HL-60 (cell line): Measurements from ENCODE around the gene TBX21.
"Not testable (repeated sequence)": the region's sequence is repeated elsewhere in the genome, so short reads cannot be mapped to it uniquely, and the experiment has no call there.

Experiments used
- DNase-seq, 2 experiments: peaks; one replicate each; pipeline ENCODE4 v3.0.0-alpha.2; 2010 to 2020; ENCODE audit warnings: low read depth in 1 of 2, low spot score in 1 of 2
- H3K27ac ChIP-seq: fragments of 250-450 bp; sonication (Bioruptor Pico); replicated peaks from 2 replicates; pipeline ENCODE4 v1.5.1; 2020; ENCODE audit warnings: mild to moderate bottlenecking, moderate library complexity
- H3K27me3 ChIP-seq: fragments of 250-450 bp; sonication (Bioruptor Pico); 2 replicates; pipeline ENCODE4 v1.5.1; 2021; ENCODE audit warnings: mild to moderate bottlenecking, moderate library complexity; ENCODE audit not compliant: insufficient read depth, poor library complexity, severe bottlenecking
- H3K4me3 ChIP-seq: replicated peaks from 2 replicates; pipeline ENCODE4 v1.5.1; 2011; ENCODE audit warnings: mild to moderate bottlenecking, control low read depth, low read length; ENCODE audit not compliant: insufficient read depth
- CTCF ChIP-seq: IDR thresholded peaks from one replicate; pipeline ENCODE4 v1.5.1; 2011; ENCODE audit warnings: low read length, control low read depth, inconsistent platforms; ENCODE audit not compliant: insufficient read depth
- GABPA ChIP-seq: IDR thresholded peaks from 2 replicates; pipeline ENCODE4 v1.6.1; 2012; ENCODE audit warnings: low read depth
- POLR2AphosphoS5 ChIP-seq: IDR thresholded peaks from 2 replicates; pipeline ENCODE4 v1.6.1; 2012; ENCODE audit warnings: low read depth
- REST ChIP-seq: IDR thresholded peaks from 2 replicates; pipeline ENCODE4 v1.6.1; 2012; ENCODE audit warnings: low read depth; ENCODE audit not compliant: insufficient replicate concordance
- SPI1 ChIP-seq: IDR thresholded peaks from 2 replicates; pipeline ENCODE4 v1.6.1; 2012; ENCODE audit warnings: low read depth, mild to moderate bottlenecking, borderline replicate concordance

The TBX21 gene

GRCh38 chr17:47762728-47763127 lies 29.7 kb downstream of the TBX21 start:
- DNase-seq: no peak
- peaks cover 5% of the 10 kb centered on the region for H3K27me3 ChIP-seq
- H3K4me3 ChIP-seq: no peak overlapping the region
- no peak overlapping the region for H3K27ac ChIP-seq
- TF ChIP-seq CTCF (no peak), SPI1 (no peak), GABPA (no peak), POLR2AphosphoS5 (no peak)

- Histone ChIP-seq H3K27me3 (peaks cover 5% of the 10 kb centered on the region), H3K27ac (no peak overlapping the region), H3K4me3 (no peak overlapping the region)
- TF ChIP-seq GABPA: no peak
- DNase-seq: no peak
Observed at GRCh38 chr17:47763913-47764582, 31.0 kb downstream of the TBX21 start.

DNA sequence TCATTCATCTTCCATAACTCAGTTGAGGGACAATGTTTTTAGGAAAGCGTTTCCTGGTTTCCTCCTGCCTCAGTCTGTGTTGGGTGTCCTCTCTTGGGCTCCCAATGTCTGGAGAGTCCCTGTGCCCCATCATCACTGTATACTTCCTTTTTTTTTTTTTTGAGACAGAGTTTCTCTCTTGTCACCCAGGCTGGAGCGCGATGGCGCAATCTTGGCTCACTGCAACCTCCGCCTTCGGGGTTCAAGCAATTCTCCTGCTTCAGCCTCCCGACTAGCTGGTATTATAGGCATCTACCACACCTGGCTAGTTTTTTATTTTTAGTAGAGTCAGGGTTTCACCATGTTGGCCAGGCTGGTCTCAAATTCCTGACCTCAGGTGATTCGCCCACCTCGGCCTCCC lies 40.6 kb downstream of the TBX21 start:
- DNase-seq: peak in 1 of 2 experiments; percentile 75
- peaks cover 11% of the 10 kb centered on the region for H3K27me3 ChIP-seq
- not testable (repeated sequence) for H3K4me3 ChIP-seq, H3K27ac ChIP-seq

DNA sequence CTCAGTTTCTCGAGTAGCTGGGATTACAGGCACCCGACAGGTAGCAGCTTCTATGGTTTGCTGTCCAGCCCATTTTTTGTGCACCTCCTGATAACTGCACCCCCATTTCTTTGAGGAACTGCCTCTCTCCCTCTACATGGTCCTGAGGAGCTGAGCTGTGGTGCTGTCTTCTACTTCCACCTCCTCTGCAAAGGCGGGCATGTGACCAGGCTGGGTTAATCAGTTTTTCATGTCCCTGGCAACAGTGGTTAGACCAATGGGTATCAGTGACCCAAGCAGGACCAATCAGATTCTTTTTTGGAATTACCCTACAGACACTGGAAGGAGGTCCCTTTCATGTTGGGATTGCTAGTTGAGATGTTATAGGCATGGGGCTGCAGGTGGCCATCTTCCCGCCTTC lies 41.3 kb downstream of the TBX21 start:
- Histone ChIP-seq H3K27me3 (peaks cover 12% of the 10 kb centered on the region), H3K27ac (no peak overlapping the region), H3K4me3 (no peak overlapping the region)
- no peak for TF ChIP-seq SPI1
- no peak for TF ChIP-seq CTCF
- no peak for TF ChIP-seq REST
- TF ChIP-seq POLR2AphosphoS5: no peak
- no peak for TF ChIP-seq GABPA
- no peak for DNase-seq

GRCh38 chr17:47774987-47775580 lies 42.0 kb downstream of the TBX21 start:
- H3K27ac ChIP-seq: no peak overlapping the region
- DNase-seq: no peak
- H3K27me3 ChIP-seq: peaks cover 14% of the 10 kb centered on the region
- H3K4me3 ChIP-seq: no peak overlapping the region
- TF ChIP-seq SPI1: no peak
- no peak for TF ChIP-seq POLR2AphosphoS5
- no peak for TF ChIP-seq CTCF
- TF ChIP-seq REST: no peak
- TF ChIP-seq GABPA: no peak
